Peyer's patch (tissue), 4 donors: ENCODE measurements around the gene ZNF683. TPM values are rescaled to one million over a fixed set of nuclear protein-coding genes. Genes with fewer than 3 reads are reported as not detected.

Experiments used
- DNase-seq, 3 donors: peaks; one replicate each; pipeline ENCODE4 v3.0.0-alpha.2; 2017 to 2019
- H3K27ac ChIP-seq, 4 donors: fragments of 200-600 bp; sonication (generic); one replicate each; pipeline ENCODE4 v1.5.1; 2016 to 2019
- H3K27me3 ChIP-seq, 2 donors: fragments of 200-600 bp; sonication (generic); one replicate each; pipeline ENCODE4 v1.5.1; 2019
- H3K36me3 ChIP-seq, 3 donors: fragments of 200-600 bp; sonication (generic); one replicate each; pipeline ENCODE4 v1.5.1; 2016 to 2019
- H3K4me1 ChIP-seq, 4 donors: fragments of 200-600 bp; sonication (generic); one replicate each; pipeline ENCODE4 v1.5.1; 2016 to 2019
- H3K4me3 ChIP-seq, 4 donors: fragments of 200-600 bp; sonication (generic); 1 replicate in 3 of 4; 2 replicates in 1 of 4; pipeline ENCODE4 v1.5.1; 2016 to 2019; ENCODE audit warnings: mild to moderate bottlenecking in 1 of 4
- H3K9me3 ChIP-seq, 4 donors: fragments of 200-600 bp; sonication (generic); one replicate each; pipeline ENCODE4 v1.5.1; 2016 to 2019; ENCODE audit warnings: mild to moderate bottlenecking in 1 of 4
- CTCF ChIP-seq, 6 experiments: fragments of 450-650 bp in 4 of 6; fragments of 200-600 bp in 2 of 6; sonication (generic) in 1 of 6; IDR thresholded peaks; one replicate each; pipeline ENCODE4 v1.5.1; 2017 to 2019; ENCODE audit warnings: antibody characterized with exemption in 6 of 6, mild to moderate bottlenecking in 3 of 6, moderate library complexity in 1 of 6
- POLR2A ChIP-seq, 2 donors: fragments of 450-650 bp; IDR thresholded peaks; one replicate each; pipeline ENCODE4 v1.5.1; 2017; ENCODE audit warnings: antibody characterized with exemption in 2 of 2, mild to moderate bottlenecking in 2 of 2, moderate library complexity in 2 of 2
- total RNA-seq, 4 donors: library from RNA; depleted of rRNA; stranded (reverse); fragments of >200 nt; gene quantifications; one replicate each; pipeline ENCODE4 v1.1.0, GENCODE V29; 2016

Gene ZNF683
- total RNA-seq, 4 donors from 2014 or later, result not detected

DNA sequence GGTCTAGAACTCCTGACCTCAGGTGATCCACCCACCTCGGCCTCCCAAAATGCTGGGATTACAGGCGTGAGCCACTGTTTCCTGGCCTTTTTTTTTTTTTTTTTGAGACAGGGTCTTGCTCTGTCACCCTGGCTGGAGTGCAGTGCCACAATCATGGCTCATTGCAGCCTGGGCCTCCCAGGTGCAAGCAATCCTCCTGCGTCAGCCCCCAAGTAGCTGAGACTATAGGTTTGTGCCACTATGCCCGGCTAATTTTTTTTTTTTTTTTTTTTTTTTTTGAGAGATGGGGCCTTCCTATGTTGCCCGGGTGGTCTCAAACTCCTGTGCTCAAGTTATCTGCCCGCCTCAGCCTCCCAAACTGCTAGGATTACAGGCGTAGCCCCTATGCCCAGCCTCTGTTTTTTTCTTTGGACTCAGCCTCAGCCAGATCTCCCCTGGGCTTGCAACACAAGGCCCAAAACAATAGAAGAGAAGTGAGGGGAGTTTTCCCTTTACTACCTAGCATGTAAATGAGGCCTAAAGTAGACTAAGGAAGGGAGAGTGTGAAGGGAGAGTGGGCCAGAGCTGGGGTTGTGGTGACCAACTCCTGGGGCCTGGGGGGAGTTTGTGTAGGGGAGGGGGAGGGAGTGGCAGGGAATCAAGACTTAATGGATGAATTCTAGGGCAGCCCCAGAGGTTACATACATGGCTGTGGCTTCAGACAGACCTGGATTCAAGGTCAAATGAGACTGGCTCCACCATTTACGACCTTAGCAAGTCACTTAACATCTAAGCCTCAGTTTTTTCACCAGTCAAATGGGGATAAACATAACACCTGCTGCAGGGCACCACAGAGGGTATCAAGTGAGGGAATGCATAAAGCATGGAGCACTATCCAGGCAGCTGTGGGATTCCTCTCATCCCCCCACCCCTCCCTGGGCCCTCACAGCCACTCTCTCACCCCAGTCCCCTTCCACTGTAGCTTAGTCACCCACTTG is 56.4 kb downstream of the ZNF683 start:
- no peak overlapping the region for H3K4me3 ChIP-seq
- DNase-seq, result no peak
- H3K4me1 ChIP-seq, result peaks cover 0 to 21% (median 15%) of the 10 kb centered on the region in 4 donors
- H3K9me3 ChIP-seq, result no peaks in the 10 kb centered on the region
- peak overlapping the region in 3 of 4 donors; percentile 19 to 90 (median 76) for H3K27ac ChIP-seq
- no peak for TF ChIP-seq POLR2A (IDR thresholded peaks at IDR 0.05)
- TF ChIP-seq CTCF (IDR thresholded peaks at IDR 0.05), result no peak
- H3K36me3 ChIP-seq, result peaks cover 0 to 7% (median 0%) of the 10 kb centered on the region in 3 donors
- no peaks in the 10 kb centered on the region for H3K27me3 ChIP-seq

DNA sequence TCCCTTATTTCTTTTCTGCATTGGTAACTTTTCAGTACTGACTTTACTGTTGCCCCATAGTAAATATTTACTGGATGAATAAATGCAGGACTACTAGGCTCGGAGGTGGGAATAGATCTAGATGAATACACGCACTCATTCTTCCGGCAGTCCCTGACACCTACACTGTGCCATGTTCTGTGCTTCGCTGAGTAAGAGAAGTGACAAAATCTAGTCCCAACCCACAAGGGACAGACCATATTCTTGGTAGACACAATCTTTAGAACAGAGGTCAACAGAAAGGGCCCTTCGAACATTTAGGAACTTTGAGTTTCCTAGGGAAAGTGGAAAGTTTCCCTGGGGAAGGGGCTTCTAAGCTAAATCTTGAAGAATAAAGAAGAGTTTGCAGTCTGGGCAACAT is 58.0 kb downstream of the ZNF683 start:
- no peaks in the 10 kb centered on the region for H3K27me3 ChIP-seq
- H3K4me3 ChIP-seq, result no peak overlapping the region
- peak overlapping the region in 2 of 4 donors; percentile 43 to 90 for H3K27ac ChIP-seq
- H3K9me3 ChIP-seq, result no peaks in the 10 kb centered on the region
- no peaks in the 10 kb centered on the region for H3K36me3 ChIP-seq
- DNase-seq, result no peak
- peaks cover 0 to 11% (median 11%) of the 10 kb centered on the region in 4 donors for H3K4me1 ChIP-seq
- TF ChIP-seq CTCF (IDR thresholded peaks at IDR 0.05), result no peak
- no peak for TF ChIP-seq POLR2A (IDR thresholded peaks at IDR 0.05)

Other genes starting within 250 kb of the ZNF683 start
- gene FAM110D, start 213.7 kb downstream of the ZNF683 start, total RNA-seq, result 1 to 10 TPM in 3 of 4 donors, not detected in 1; 1.3 to 6.6 (median 1.3) TPM
- not detected for gene C1orf232, start 203.8 kb downstream of the ZNF683 start, total RNA-seq
- gene ZNF593, start 202.8 kb downstream of the ZNF683 start, total RNA-seq, result 10 to 100 TPM; 11.7 to 19.5 (median 15.5) TPM
- not detected for gene ZNF593OS, start 200.9 kb downstream of the ZNF683 start, total RNA-seq
- gene CNKSR1, start 195.3 kb downstream of the ZNF683 start, total RNA-seq, result 100 to 1,000 TPM in 2 of 4 donors, 10 to 100 TPM in 2; 28.9 to 160 (median 105) TPM
- not detected for gene CATSPER4, start 182.1 kb downstream of the ZNF683 start, total RNA-seq
- 10 to 100 TPM; 11.0 to 32.2 (median 12.9) TPM for gene CEP85, start 138.6 kb downstream of the ZNF683 start, total RNA-seq
- gene SH3BGRL3, start 92.7 kb downstream of the ZNF683 start, total RNA-seq, result 10 to 100 TPM; 62.7 to 91.8 (median 89.6) TPM
- gene UBXN11, start 66.1 kb downstream of the ZNF683 start, total RNA-seq, result 10 to 100 TPM in 3 of 4 donors, 1 to 10 TPM in 1; 3.9 to 68.5 (median 18.2) TPM
- gene CD52, start 54.8 kb downstream of the ZNF683 start, total RNA-seq, result 100 to 1,000 TPM in 1 of 4 donors, 10 to 100 TPM in 1, 1 to 10 TPM in 2; 4.7 to 135 (median 13.6) TPM
- gene CRYBG2, start 18.6 kb downstream of the ZNF683 start, total RNA-seq, result 10 to 100 TPM in 3 of 4 donors, not detected in 1; 42.0 to 51.9 (median 51.8) TPM
- gene LIN28A, start 38.1 kb upstream of the ZNF683 start, total RNA-seq, result not detected
- 10 to 100 TPM; 54.5 to 76.6 (median 62.1) TPM for gene DHDDS, start 59.6 kb upstream of the ZNF683 start, total RNA-seq
- 100 to 1,000 TPM; 127 to 230 (median 147) TPM for gene HMGN2, start 99.7 kb upstream of the ZNF683 start, total RNA-seq
- gene RPS6KA1, start 157.0 kb upstream of the ZNF683 start, total RNA-seq, result 100 to 1,000 TPM in 3 of 4 donors, 10 to 100 TPM in 1; 69.3 to 311 (median 292) TPM